Natural killer cell treated with Interleukin-12 subunit alpha and Interleukin-12 subunit beta and Interleukin-15 and Interleukin-18, amount 100 ng/mL, for 72 hours (primary cell): Measurements from ENCODE around the gene KDM3B. TPM values are rescaled to one million over a fixed set of nuclear protein-coding genes. Genes with fewer than 3 reads are reported as not detected.
A peak's percentile ranks its signal among the peaks of the same experiment; 100 is the strongest.
"Not testable (repeated sequence)": the region's sequence is repeated elsewhere in the genome, so short reads cannot be mapped to it uniquely, and the experiment has no call there.

ENCODE experiments used
- ATAC-seq, 2 donors: fragments of 150-1000 bp; cut with Tn5 transposase in 1 of 2; sonication (Bioruptor Pico), chemical (Tn5 transposase) in 1 of 2; 2 replicates each; pipeline ENCODE4 v1.10.0; 2021
- DNase-seq: peaks from one replicate; pipeline ENCODE4 v3.0.0; 2022; ENCODE audit warnings: low spot score
- H3K27ac Mint-ChIP-seq, 2 donors: 1 replicate in 1 of 2; 2 replicates in 1 of 2; pipeline ENCODE4 v1.8.0; 2022; ENCODE audit warnings: mixed read lengths in 2 of 2, mild to moderate bottlenecking in 1 of 2, moderate library complexity in 1 of 2
- H3K27me3 Mint-ChIP-seq, 2 donors: 1 replicate in 1 of 2; 2 replicates in 1 of 2; pipeline ENCODE4 v1.8.0; 2022; ENCODE audit warnings: mixed read lengths in 2 of 2
- H3K36me3 Mint-ChIP-seq: one replicate; pipeline ENCODE4 v1.8.0; 2022; ENCODE audit warnings: mixed read lengths
- H3K4me1 Mint-ChIP-seq, 2 donors: 1 replicate in 1 of 2; 2 replicates in 1 of 2; pipeline ENCODE4 v1.8.0; 2022; ENCODE audit warnings: low read depth in 2 of 2, mixed read lengths in 2 of 2, mild to moderate bottlenecking in 1 of 2
- H3K4me3 Mint-ChIP-seq: one replicate; pipeline ENCODE4 v1.8.0; 2022; ENCODE audit warnings: mixed read lengths
- H3K9me3 Mint-ChIP-seq: 2 replicates; pipeline ENCODE4 v1.8.0; 2022; ENCODE audit warnings: mixed read lengths
- total RNA-seq, 2 donors: library from RNA; stranded (reverse); gene quantifications; one replicate each; pipeline ENCODE4 v1.2.3, GENCODE V29; 2022

KDM3B gene
- total RNA-seq = 10 to 100 TPM; 58.6 to 61.7 TPM

GRCh38 chr5:138352071-138352721, at the start of gene KDM3B:
KDM3B (plus strand) TSS chr5:138352685; CDS start chr5:138352796, 111 bp downstream.
- Mint-ChIP-seq H3K36me3 (peaks cover 11% of the 10 kb centered on the region), H3K4me1 (peaks cover 36 to 46% of the 10 kb centered on the region in 2 donors), H3K27ac (peak within 1 kb of the TSS; percentile 85 to 96), H3K4me3 (peak within 1 kb of the TSS; percentile 99), H3K27me3 (no peaks in the 10 kb centered on the region), H3K9me3 (peaks cover 5% of the 10 kb centered on the region)
- DNase-seq (peak; percentile 93), ATAC-seq (peak; percentile 95 to 96)

GRCh38 chr5:138303372-138303771, 49.1 kb upstream of the KDM3B start:
- Mint-ChIP-seq H3K9me3 (no peaks in the 10 kb centered on the region), H3K4me3 (no peak overlapping the region), H3K27me3 (no peaks in the 10 kb centered on the region), H3K36me3 (no peaks in the 10 kb centered on the region), H3K27ac (no peak overlapping the region), H3K4me1 (no peaks in the 10 kb centered on the region)
- ATAC-seq (no peak), DNase-seq (no peak)

DNA sequence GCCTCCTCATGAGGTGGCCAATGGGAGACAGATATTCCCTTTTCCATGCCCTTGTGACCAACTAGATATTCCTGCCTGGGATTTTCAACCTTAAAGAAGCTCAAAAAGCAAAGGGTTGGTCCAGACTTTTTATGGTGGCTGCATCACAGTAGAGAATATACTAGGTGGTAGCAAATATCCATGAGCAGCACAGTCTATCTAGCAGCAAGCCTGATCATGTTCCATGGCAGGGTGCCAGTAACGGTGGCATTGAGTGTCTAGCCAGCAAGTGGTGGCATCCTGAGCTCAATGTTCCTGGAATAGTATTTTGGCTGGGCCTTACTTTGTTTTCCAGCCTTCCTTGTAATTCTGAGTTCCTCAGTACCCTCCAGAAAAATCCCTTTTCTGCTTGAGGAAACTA, 46.7 kb upstream of the KDM3B start:
- H3K4me3 Mint-ChIP-seq = no peak overlapping the region
- no peaks in the 10 kb centered on the region for H3K36me3 Mint-ChIP-seq
- H3K9me3 Mint-ChIP-seq = no peaks in the 10 kb centered on the region
- no peak for ATAC-seq
- no peak overlapping the region for H3K27ac Mint-ChIP-seq
- H3K27me3 Mint-ChIP-seq = no peaks in the 10 kb centered on the region
- DNase-seq = no peak
- no peaks in the 10 kb centered on the region for H3K4me1 Mint-ChIP-seq

GRCh38 chr5:138315751-138316278, 36.7 kb upstream of the KDM3B start:
- Mint-ChIP-seq H3K27me3 (no peaks in the 10 kb centered on the region), H3K4me3 (no peak overlapping the region), H3K36me3 (no peaks in the 10 kb centered on the region), H3K9me3 (no peaks in the 10 kb centered on the region), H3K27ac (no peak overlapping the region), H3K4me1 (no peaks in the 10 kb centered on the region)
- ATAC-seq (no peak), DNase-seq (no peak)

DNA sequence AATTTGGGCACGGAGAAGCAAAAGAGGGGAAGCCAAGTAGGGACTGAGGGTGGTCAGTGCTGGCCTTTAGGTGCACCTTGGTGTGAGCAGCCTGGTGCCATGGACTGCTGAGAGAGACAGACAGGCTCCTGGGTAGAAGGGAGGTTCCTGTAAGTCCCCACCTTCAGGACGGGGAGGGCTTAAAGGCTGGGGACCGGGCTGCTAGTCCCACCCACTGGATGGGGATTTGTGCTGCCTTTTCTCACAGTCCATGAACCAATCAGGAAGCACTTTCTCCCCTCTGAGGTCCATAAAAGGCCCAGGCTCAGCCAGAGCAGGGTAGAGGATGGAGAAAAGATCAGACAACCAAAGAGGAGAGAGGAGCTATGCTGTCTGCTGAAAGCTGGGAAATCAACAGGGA, 36.1 kb upstream of the KDM3B start:
- Mint-ChIP-seq H3K9me3 (no peaks in the 10 kb centered on the region), H3K4me1 (no peaks in the 10 kb centered on the region), H3K27ac (no peak overlapping the region), H3K27me3 (no peaks in the 10 kb centered on the region), H3K4me3 (no peak overlapping the region), H3K36me3 (no peaks in the 10 kb centered on the region)
- ATAC-seq = no peak
- no peak for DNase-seq

- H3K4me3 Mint-ChIP-seq, DNase-seq, H3K9me3 Mint-ChIP-seq, H3K36me3 Mint-ChIP-seq, ATAC-seq, H3K4me1 Mint-ChIP-seq, H3K27me3 Mint-ChIP-seq, H3K27ac Mint-ChIP-seq: not testable (repeated sequence)
Measured at GRCh38 chr5:138318211-138318610, 34.3 kb upstream of the KDM3B start.

- no peak for DNase-seq
- Mint-ChIP-seq H3K27me3 (no peaks in the 10 kb centered on the region), H3K4me3 (peak overlapping the region; percentile 90), H3K9me3 (no peaks in the 10 kb centered on the region), H3K4me1 (peaks cover 10 to 32% of the 10 kb centered on the region in 2 donors), H3K27ac (peak overlapping the region; percentile 70 to 81), H3K36me3 (no peaks in the 10 kb centered on the region)
- ATAC-seq = no peak
Measured at GRCh38 chr5:138330813-138331448, 21.6 kb upstream of the KDM3B start.

DNA sequence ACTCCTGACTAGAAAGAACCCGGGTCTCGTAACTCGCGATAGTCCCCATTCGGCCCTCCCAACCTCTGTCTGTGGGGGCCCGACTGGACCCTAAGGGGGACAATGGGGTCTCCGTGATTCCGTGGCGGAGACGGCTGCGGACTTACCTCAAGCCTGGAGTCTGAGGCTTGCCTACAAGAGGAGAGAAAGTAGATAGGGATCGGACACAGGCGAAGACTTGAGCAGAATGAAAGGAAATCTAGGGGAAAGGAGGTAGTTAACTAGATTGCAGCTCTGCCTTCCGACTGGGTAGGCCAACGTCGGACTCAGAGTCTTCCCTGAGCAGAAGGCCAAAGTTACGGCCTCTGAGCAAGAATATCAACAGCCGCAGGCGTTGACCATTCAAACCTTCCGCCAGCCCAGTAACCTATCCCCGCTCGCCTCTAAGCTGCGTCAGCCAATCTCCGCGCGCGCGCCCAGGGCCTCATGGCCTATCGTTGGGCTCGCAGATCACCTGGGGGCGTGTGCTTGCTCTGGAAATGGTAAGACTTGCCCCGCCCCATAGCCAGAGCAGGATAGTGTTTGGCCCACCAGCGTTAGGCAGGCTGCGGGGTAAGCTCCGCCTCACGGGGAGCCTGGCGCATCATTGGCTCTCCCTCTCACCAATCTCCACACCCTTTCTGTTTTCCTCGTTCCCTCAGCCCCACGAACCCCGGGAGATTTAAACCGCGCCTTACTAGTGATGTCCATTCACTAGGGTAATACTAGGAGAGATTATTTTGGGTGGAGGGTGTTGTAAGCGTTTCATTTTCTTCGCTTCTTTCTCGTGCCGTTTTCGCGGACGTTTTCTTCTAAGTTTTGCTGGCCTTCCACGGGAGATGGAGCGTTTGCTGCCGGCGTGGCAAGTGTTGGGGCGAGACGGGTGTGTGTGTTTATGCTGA, 20.8 kb upstream of the KDM3B start, which contains the start of gene CDC25C:
Gene CDC25C (minus strand): TSS at position 356 of the 920 bp plus-strand sequence. CDS start 624 bp downstream, outside the sequence.
- Mint-ChIP-seq H3K4me1 (peaks cover 10 to 32% of the 10 kb centered on the region in 2 donors), H3K27ac (peak within 1 kb of the TSS; percentile 70 to 81), H3K9me3 (no peaks in the 10 kb centered on the region), H3K4me3 (peak within 1 kb of the TSS; percentile 90), H3K36me3 (no peaks in the 10 kb centered on the region), H3K27me3 (no peaks in the 10 kb centered on the region)
- peak; percentile 98 for DNase-seq
- peak; percentile 100 for ATAC-seq

GRCh38 chr5:138334867-138335447, 17.5 kb upstream of the KDM3B start:
- peak overlapping the region; percentile 56 for H3K4me3 Mint-ChIP-seq
- peak overlapping the region in 1 of 2 donors; percentile 41 for H3K27ac Mint-ChIP-seq
- H3K9me3 Mint-ChIP-seq = no peaks in the 10 kb centered on the region
- ATAC-seq = no peak
- H3K36me3 Mint-ChIP-seq = no peaks in the 10 kb centered on the region
- H3K4me1 Mint-ChIP-seq = peaks cover 30 to 53% of the 10 kb centered on the region in 2 donors
- no peaks in the 10 kb centered on the region for H3K27me3 Mint-ChIP-seq
- DNase-seq = no peak

- DNase-seq (no peak), ATAC-seq (peak; percentile 50 to 63)
- Mint-ChIP-seq H3K9me3 (no peaks in the 10 kb centered on the region), H3K36me3 (no peaks in the 10 kb centered on the region), H3K4me3 (peak overlapping the region; percentile 90), H3K4me1 (peaks cover 32 to 44% of the 10 kb centered on the region in 2 donors), H3K27me3 (no peaks in the 10 kb centered on the region), H3K27ac (peak overlapping the region; percentile 98)
Measured at GRCh38 chr5:138336952-138337684, 15.4 kb upstream of the KDM3B start.

DNA sequence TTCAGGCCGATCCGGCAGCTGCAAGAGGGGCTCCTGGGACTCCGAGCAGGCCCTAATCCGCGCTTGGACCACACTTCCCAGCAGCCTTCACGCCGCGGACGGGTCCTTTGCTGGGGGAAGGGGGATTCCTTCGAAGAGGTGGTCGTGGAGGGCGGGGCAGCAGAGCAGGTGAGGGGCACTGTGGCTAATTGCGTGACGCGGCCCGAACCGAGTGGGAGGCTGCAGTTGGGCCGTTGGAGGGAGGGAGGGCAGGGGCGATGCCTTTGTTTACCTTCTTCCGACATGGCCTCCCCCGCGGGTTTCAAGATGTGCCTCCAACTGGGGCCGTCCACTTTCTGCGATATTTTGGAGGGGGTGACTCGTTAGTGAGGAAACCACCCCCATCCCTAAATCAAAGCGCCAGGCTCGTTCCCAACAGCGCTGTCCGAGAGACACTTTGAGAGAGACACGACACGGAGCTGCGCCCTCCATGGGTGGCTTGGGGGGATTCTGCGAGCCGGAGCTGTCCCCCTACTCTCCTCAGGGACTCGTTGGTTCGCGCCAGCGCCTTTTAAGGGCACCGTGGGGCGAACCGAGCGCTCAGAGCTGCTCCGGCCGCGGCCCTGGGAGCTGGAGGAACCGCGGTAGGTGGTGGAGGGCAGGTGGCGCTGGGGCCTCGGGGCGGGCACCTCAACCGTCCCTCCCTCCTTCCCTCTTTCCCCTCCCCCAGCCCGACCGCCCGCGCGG, 14.6 kb upstream of the KDM3B start, which contains the start of gene FAM53C:
Gene FAM53C (plus strand): TSS at position 582 of the 726 bp plus-strand sequence. CDS start 3,070 bp downstream, outside the sequence.
- H3K4me3 Mint-ChIP-seq = peak within 1 kb of the TSS; percentile 90
- ATAC-seq (peak; percentile 93 to 95), DNase-seq (peak; percentile 94)
- no peaks in the 10 kb centered on the region for H3K36me3 Mint-ChIP-seq
- H3K9me3 Mint-ChIP-seq = no peaks in the 10 kb centered on the region
- no peaks in the 10 kb centered on the region for H3K27me3 Mint-ChIP-seq
- H3K27ac Mint-ChIP-seq = peak within 1 kb of the TSS; percentile 98
- H3K4me1 Mint-ChIP-seq = peaks cover 30 to 41% of the 10 kb centered on the region in 2 donors

DNA sequence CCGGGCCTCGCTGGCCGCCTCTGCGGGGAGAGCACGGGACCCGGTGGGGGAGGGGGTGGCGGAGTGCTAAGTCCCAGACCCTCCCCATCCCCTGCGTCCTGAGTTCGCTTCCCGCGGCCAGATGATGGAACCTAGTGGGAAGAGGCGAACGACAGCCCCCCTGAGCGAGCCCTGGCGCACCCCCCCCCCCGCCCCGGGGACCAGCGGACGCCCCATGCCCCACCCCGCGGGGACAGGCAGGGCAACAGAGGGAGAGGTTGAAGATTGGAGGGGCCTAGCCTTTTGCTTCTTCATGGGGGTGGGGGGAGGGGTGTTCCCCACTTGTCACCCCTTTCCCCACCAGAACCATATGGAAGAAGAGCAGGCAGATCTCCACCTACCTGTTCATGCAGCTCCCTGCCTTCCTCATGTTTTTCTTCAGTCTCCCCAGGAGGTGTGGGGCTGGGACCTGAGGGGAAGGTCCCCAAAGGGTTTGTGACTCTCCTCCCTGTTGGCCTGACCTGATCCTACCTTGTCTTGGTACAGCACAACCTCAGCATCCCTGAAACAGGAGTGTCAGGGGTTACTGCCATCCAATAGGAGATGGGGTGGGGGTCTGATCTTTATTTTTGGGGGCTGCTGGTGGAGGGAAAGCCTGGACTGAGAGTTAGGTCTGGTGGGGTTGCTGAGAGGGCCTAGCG, 13.9 kb upstream of the KDM3B start:
- Mint-ChIP-seq H3K4me1 (peaks cover 30 to 41% of the 10 kb centered on the region in 2 donors), H3K27me3 (no peaks in the 10 kb centered on the region), H3K27ac (peak overlapping the region; percentile 98), H3K9me3 (no peaks in the 10 kb centered on the region), H3K4me3 (peak overlapping the region; percentile 90), H3K36me3 (no peaks in the 10 kb centered on the region)
- ATAC-seq (peak in 1 of 2 donors; percentile 0), DNase-seq (no peak)
